Islet of Langerhans (tissue), 1 donor: ENCODE measurements around the gene ELMOD1.

Source experiments
- FAIRE-seq: peaks from one replicate; lab custom pipeline; 2011; peaks lifted over from hg19 to GRCh38; lab: Jason Lieb, UNC

ELMOD1 gene

DNA sequence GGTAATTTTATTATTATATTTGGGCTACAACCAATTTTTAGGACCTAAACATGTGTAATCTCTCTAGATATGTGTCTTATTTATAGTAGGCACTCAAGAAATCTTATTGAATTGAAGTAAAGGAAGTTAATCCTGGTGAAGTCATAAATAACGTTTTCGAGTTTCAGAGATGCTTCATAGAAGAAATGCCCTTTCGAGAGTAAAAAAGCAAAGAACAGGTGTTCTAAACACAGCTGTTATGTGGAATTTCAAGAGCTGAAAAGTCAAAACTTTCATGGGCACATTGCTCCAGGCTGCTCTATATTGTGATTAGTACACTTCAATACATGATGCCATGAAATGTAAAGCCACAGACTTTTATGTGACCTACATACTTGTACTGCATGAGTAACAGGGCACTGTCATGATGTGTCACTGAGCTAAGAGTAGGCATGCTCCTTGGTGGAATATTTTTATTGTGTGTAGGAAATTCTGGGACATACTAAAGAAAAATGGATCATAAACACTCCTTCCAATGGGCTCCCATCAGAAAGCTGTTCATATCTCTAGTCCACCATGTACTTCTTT lies 7.2 kb upstream of the ELMOD1 start:
- FAIRE-seq: no peak

DNA sequence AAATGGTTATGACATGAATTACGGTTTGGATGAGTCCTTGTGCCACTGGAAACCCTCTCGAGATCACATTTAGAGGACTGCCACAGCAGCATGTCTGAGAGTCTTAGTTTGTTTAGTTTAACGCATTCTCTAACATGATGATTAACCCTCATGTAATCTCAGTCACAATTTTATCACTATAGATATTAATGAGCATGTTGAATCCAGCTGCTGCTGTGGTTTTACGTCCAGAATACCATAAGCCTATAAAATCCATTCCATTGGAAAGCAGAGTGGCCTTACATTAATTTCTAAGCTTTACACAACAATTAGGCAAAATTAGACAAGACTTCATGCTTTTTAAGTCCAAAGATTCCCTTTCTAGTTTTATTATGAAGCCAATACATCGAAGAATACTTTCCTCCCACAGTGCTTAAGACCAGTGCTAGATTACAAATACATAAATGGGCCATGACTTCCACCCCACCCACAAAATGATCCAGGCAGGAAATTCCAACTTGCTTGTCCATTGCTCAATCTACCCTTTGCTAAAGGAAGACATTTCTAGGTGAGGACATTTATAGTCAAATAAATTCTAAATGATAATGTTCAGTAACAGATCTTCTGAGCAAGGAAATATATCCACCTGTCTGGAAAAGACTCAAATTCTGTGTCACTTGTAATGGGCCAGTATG lies 3.5 kb upstream of the ELMOD1 start:
- no peak for FAIRE-seq

DNA sequence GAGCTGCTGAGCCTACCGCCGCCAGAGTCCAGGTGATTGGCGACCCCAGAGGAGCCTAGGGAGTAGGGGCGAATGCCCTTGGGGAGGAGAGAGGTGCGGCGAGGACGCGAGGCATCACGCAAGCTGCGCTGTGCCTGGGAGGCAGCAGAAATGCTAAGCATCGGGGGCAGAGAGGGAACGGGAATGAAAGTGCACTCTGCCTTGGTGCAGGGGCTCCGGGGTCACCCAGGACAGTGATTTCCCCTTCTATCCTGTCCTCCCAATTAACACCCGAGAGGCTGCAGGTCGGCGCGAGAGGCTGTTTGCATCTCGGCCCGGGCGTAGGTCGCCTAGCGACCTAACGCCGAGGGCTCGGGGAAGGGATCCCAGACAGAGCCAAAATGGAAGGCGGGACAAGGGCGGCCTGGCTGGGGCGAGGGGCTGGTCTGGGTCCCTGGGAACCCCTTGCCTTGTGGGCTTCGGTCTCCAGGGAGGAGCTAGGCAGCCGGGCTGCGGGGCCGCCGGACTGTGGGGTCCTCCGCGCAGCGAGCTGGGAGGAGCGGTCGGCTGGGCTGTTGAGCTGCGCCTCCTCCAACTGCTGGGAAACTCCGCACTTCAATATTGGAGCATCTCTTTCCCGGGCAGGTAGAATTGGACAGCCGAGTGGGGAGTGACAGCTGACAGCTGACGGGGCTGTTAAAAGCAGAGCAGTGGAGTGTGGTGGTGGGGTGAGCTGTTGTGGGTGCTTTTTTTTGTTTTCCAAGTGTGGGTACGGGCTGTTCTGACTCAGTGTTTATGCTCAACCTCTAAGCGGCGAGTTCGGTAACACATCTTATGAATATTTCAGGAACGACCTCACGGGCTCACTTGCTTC lies 657 bp downstream of the ELMOD1 start:
- no peak for FAIRE-seq

DNA sequence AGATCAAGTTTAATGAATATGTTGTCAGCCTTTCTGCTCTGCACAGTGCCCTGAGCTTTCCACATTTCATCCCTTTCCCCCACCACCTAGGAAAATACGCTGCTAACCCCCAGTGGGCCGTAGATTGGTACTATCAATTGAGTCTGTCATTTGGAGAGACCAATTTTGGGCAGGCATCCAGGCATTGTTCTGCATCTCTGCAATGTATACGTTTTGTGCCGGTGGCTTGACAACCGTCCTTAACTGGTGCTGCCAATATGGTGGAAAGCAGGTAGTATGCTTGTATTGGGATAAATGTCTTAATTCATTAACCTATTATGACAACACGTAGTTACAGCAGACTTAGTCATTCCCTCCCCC lies 1.3 kb downstream of the ELMOD1 start:
- FAIRE-seq: no peak

DNA sequence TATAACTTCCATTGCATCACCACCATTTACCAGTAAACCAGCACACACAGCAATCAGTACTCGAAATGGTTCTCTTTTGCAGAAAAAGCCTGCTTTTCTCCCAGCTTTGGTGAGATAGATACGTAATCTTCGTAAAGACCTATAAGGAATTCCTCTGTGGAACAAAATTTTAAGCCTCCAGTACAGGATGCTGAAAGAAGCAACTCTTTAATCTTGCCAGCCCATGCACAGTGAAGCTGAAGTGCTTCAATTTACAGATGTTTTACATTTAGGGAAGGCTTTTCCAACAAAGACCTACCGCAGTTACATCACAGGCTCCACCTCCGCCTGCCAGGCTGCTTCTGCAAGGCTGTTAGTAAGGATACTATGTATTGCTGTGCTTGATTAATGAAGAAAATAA lies 1.9 kb downstream of the ELMOD1 start:
- FAIRE-seq: no peak

DNA sequence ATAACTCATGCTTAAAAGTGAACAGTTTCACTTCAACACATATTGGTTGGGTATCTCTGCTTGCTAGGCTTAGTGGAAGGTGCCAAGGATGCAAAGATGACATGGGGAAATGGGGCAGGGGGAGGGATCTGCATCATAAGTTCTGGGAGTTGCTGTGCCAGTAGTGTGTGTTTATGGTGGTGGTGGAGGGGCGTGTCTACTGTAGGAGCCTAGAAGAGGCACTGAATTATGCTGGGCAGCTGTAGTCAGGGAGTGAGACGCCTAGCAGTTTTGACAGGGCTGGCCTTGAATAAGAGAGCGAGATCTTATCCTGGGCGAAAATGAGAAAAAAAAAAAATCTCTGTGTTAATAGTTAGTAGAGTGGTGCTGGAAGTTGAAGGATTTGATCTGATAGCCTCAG lies 3.0 kb downstream of the ELMOD1 start:
- FAIRE-seq: no peak

DNA sequence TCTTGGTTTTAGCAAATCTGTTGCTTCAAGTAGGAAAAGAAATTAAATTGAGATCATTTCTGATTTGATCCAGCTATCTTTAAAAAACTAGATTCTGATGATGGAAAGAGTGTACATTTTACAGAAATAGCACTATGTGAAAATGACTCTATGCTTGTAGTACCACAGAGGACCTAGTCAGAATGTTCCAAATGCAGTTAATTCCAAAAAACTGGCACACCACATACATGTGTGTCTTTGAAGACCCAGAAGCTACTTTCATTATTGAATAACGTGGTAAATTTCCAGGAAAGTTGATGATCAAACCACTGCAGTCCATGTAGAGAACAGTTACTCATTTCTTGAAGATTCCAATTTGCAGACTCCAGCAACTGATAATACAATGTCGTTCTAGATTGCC lies 3.8 kb downstream of the ELMOD1 start:
- FAIRE-seq: no peak

DNA sequence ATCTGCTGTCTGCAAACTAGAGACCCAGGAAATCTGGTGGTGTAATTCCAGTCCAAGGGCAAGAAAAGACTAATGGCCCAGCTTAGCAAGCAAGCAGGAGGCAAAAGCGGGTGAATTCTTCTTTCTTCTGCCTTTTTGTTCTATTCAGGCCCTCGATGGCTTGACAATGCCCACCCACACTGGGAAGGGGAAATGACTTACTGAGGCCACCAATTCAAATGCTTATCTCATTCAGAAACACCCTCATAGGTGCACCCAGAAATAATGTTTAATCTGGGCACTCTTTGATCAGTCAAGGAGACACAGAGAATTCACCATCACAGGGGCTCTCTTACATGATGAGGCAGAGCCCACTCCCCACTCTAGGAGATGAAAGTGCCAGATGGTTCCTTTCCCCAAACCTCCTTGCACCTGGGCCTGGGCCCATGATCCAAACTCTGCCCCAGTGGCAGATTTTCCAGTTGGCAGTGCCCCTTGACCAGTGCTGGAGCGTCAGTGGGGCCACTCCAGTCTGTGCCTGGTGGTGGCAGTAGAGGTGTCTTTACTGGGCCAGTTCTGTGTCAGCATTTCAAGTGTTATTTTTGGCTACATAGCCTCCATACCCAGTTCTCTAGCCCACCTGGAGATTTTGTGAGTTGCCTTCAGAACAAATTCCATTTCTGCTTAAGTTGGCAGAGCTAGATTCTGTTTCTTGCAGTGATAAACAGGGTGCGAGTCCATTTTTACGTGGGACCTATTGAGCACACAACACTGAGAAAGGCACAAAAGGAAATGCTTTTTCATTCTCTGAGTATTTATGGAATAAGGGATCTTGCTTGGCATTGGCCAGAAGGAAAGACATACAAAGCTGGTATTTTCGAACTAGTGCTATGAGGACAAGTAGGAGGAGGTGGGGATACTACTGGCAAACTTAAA lies 7.5 kb downstream of the ELMOD1 start:
- FAIRE-seq: no peak

DNA sequence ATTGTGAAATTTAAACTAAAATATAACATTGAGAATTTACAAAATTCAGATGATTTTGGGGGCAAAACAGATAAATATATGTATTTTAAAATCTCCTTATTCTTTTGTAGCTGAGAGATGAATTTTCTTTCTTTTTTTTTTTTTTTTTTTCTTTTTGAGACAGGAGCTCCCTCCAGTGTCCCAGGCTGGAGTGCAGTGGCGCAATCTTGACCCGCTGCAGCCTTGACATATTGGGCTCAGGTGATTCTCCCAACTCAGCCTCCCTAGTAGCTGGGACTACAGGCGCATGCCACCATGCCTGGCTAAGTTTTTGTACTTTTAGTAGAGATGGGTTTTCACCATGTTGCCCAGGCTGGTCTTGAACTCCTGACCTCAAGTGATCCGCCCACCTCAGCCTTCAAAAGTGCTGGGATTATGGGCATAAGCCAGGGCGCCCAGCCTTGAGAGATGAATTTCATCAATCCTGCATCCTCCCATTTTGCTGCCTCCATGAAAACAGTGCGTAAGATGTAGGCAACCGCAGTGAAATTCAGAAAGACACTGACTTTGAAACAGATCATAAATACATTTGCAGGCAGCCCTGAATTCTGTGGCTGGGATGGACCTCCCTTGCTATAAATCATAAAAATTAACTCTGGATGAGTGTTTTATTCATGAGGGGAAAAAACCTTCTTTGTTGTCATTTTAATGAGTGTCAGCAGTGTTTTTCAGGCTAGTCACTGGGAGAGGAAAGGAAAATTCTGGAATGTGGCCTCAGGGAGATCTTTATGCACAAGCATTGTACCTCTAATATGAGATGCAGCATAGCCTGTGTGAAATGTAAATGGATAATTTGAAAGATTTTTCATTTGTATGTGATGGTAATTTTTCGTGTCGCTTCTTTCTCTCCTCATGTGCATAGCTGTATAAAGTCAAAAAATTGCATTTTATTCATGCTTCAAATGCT lies 14.4 kb downstream of the ELMOD1 start:
- FAIRE-seq: no peak

DNA sequence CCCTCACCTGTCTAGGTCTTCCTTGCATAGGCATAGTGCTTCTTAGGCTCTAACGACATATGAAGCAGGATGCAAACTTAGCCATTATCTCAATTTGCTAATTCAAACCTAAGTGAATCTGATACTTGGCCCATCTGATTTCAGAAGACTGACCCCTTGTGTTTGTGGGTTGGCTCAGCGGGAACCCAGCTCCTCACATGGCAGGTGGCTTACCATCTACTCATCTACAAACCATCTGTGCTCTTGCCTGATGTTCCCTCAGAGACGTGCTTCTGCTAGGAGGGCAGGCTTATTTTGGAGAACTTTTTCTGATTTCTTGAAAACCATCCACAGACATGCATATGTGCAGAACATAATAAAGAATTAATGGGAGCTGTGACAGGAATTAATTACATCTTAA lies 15.2 kb downstream of the ELMOD1 start:
- no peak for FAIRE-seq

DNA sequence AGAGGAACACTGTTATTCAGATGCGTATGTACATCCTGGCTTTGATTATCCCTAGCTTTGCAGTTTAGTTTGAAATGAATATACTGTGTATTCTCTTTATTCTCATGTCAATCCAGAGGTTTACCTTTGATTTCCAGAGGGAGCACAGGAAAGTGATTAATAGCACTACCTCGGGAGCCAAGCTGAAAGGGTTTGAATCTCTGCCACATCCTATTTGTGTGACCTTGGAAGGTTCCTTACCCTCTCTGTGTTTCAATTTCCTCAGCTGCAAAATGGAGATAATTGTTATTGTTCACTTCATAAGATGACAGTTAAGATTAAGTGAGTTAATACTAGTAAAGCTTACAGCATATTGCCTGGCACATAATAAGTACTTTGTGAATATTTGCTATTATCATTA lies 17.9 kb downstream of the ELMOD1 start:
- no peak for FAIRE-seq

DNA sequence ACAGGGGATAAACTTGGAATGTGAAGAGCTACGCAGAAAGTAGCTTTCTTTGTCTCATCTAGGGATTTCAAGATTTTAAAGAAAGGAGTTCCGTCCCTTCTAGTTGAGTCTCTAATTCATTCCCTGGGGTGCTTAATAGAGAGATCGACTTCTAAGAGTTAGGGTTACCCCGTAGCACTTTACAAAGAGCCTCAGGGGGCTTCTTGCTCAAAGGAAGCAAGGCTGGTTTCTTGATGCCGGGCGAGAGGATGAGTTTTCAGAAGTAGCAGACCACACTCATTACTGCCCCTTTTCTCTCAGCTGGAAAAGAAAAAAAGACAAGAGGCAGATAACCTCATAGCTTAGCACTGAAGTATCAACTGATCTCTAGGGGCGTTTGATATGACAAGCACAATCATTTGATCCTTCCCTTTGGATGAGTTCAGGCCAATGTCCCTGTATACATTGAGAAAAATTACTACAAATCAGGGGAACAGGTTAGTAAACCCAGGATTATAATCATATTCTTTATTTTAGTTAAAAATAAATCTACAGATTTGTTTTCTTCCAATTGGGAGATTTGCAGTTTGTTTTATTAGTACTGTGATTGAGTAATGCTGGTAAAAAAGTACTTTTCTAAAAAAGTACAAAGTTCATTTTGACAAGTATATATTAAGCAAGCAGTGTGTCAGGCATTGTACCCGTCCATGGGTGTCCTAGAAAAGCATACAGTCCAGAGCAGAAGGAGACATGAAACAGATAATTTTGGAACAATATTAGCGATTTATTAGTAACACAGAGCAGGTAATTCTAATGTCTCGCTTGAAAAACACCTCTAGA lies 18.7 kb downstream of the ELMOD1 start:
- no peak for FAIRE-seq

DNA sequence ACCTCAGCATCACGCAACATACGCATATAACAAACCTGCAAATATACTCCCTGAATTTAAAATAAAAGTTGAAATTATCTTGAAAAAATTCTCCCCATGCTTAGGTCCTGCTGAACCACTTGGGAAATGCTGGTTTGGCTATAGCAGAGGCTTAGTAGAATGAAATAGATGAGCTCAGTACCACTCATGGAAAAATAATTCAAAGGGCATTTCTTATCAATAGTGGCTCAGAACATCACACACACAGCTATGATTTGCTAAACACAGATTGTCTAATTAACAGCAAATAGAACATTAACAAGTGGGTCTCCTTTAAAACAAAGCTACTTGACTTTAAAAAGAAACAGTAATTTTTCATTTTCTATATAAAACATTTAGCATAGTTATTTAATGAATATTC lies 21.5 kb downstream of the ELMOD1 start:
- FAIRE-seq: no peak

DNA sequence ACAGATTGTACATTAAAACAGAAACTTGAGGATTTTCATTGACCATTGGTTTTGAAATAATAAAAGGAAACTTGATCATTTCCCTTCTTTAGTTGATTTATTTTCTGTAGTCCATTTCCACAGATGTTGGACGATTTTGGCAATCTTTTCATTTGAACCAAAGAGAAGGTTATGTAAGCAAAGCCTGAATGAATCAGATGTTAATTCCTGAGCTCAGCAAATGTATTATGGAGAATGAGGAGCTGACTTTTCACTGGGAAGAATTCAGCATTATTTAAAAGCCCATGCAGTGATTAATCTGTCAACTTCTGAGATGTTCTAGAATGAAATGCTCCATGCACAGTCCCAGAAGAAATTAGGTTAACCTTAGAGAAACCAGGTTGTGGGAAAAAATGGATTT lies 29.0 kb downstream of the ELMOD1 start:
- FAIRE-seq: no peak

DNA sequence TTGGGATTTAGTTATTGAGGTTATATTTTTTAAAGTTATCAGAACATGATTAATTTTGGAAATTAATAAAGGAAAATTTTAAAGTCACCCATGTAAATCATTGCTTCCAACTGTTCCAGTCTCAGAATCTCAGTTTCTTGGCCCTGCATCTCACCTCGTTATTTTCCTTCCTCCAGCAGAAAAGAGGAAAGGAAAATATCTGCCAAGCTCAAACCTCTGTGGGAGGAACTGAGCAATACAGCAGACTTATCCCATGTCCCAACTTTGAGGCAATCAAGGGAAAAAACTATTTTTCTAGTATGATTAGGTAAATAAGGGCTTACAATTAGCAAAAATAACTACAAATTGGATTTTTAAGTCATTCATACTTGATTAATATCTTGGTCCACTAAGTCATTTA lies 30.1 kb downstream of the ELMOD1 start:
- FAIRE-seq: no peak

DNA sequence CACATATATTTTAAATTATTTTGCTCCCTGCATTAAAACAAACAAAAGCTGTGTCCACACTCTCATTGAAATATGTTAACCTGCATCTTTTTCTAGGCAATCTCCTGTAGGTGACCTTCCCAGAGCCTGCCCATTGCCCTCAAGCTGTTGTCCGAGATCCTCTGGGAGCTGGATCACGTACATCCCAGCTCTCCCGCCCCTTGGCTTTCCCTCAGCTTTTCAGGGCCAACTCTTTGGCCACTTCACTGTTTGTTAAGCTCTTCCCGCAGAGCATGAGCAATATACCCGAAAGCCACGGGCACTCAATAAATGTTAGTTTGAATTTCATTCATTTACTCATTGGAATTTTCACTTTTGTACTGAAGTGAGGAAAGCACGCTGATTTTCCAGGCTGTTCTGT lies 32.2 kb downstream of the ELMOD1 start:
- no peak for FAIRE-seq

DNA sequence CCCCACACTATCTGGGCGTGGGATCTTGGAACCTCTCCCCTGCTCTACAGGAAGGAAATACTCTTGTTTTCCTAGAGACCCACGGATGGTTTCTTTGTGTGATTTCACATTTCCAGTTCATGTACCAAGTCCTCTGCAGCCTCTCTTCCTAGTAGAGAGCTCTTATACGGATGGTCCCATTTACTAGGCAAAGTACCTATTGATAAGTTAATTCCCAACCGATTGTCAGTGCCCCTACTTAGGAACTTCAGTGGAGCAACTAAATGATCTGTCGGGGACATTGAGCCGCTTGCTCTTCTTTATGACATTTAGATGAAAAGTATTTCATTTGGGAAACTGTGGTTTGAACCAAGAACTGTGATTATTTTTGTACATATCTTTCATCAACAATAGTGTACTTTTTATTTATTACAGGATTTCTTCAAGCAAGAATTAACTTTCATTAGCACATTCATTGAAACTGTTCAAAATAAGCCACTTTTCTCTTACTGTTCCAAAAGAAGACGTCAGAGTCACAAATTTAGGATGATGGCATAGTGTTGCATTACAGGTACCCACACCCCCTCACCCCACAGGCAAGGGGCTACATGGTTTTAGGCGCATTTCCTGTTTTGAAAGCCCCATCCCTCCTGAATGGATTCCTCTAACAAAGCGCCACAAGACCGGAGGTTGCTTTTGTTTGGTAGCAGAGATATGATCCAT lies 34.2 kb downstream of the ELMOD1 start:
- FAIRE-seq: no peak

DNA sequence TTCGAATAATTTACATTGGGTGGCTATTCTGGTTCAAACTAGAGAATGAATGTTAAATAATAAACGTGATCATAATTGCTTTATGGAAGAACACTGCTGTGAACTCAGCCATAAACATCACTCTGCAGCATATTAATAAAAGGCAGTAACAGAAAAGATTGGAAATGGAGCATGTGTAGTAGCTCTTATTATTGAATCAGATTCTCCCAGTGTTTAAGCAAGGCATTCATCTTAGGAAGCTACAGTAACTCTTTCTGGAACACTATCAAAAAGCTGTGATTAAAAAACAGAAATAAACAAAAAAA lies 34.7 kb downstream of the ELMOD1 start:
- no peak for FAIRE-seq

DNA sequence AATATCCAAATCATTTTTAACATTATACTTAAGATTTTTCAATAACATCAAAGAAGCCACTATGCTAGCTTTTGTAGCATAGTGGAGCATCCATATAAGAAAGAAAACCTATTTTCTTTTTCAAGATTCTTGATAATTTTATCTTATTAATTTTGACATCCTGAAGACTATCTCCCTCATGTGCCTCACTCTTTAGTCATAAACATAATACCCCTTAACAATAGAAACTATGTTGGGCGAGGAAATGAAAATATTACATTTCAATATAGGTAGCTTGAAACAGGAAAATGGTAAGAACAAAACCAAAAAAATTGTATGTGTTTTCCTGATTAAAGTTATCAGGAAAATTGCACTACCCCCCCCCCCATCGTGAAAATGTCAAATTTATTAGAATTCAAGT lies 40.1 kb downstream of the ELMOD1 start:
- FAIRE-seq: no peak

DNA sequence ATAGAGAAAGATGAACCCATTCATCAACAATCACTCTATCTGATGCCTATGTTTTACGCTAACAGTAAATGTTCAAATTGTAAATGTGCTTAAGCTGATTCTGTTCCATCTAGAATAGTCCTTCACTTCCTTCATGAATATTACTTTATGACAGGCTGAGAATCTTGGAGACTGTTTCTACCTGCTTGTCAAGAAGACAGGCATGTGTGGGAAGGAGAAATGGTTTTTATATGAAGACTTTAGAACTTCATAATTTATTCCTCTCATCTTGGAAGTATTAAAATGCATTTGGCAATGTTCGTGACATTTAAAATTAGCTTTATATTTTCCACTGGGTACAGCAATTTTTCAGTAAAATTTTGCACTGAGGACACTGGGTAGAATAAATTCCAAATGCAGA lies 41.0 kb downstream of the ELMOD1 start:
- FAIRE-seq: no peak
